ENCODE results near the gene ARMH4.

ARMH4 gene

GRCh38 chr14:57957441-57957840 is 194.6 kb downstream of the ARMH4 start:
- POLR2A ChIA-PET: no interaction called here
- H3K4me3 ChIP-seq (ENCODE audit: low read depth, low read length): no peak overlapping the region
- CTCF ChIA-PET: no interaction called here
- no peak for DNase-seq (ENCODE audit: low read depth, low spot score)
- TF ChIP-seq, protein P1, sequence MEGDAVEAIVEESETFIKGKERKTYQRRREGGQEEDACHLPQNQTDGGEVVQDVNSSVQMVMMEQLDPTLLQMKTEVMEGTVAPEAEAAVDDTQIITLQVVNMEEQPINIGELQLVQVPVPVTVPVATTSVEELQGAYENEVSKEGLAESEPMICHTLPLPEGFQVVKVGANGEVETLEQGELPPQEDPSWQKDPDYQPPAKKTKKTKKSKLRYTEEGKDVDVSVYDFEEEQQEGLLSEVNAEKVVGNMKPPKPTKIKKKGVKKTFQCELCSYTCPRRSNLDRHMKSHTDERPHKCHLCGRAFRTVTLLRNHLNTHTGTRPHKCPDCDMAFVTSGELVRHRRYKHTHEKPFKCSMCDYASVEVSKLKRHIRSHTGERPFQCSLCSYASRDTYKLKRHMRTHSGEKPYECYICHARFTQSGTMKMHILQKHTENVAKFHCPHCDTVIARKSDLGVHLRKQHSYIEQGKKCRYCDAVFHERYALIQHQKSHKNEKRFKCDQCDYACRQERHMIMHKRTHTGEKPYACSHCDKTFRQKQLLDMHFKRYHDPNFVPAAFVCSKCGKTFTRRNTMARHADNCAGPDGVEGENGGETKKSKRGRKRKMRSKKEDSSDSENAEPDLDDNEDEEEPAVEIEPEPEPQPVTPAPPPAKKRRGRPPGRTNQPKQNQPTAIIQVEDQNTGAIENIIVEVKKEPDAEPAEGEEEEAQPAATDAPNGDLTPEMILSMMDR (IDR thresholded peaks at IDR 0.05; ENCODE audit: insufficient read depth, low read length, missing control alignments): no peak
